ENCODE measurements around the gene ITGAV. TPM values are rescaled to one million over a fixed set of nuclear protein-coding genes. Genes with fewer than 3 reads are reported as not detected.

Gene ITGAV
- total RNA-seq, 1 donor from 2014 or later: 492 TPM

- no peak for DNase-seq (ENCODE audit: low read depth, low spot score)
Observed at GRCh38 chr2:186664385-186665043, 74.7 kb downstream of the ITGAV start.

- no peak for DNase-seq (ENCODE audit: low read depth, low spot score)
Observed at GRCh38 chr2:186669146-186669545, 79.3 kb downstream of the ITGAV start.

- no peak for DNase-seq (ENCODE audit: low read depth, low spot score)
Observed at GRCh38 chr2:186670831-186671230, 81.0 kb downstream of the ITGAV start.

- DNase-seq (ENCODE audit: low read depth, low spot score): no peak
Observed at GRCh38 chr2:186675380-186675779, 85.5 kb downstream of the ITGAV start.

- no peak for DNase-seq (ENCODE audit: low read depth, low spot score)
Observed at GRCh38 chr2:186683341-186683740, 93.5 kb downstream of the ITGAV start.

- DNase-seq (ENCODE audit: low read depth, low spot score): no peak
Observed at GRCh38 chr2:186687807-186688211, 98.0 kb downstream of the ITGAV start.

GRCh38 chr2:186688813-186689212 is 99.0 kb downstream of the ITGAV start:
- no peak for DNase-seq (ENCODE audit: low read depth, low spot score)

- DNase-seq (ENCODE audit: low read depth, low spot score): no peak
Observed at GRCh38 chr2:186690786-186691185, 100.9 kb downstream of the ITGAV start.

GRCh38 chr2:186691231-186691630 is 101.4 kb downstream of the ITGAV start:
- no peak for DNase-seq (ENCODE audit: low read depth, low spot score)

- DNase-seq (ENCODE audit: low read depth, low spot score): no peak
Observed at GRCh38 chr2:186691900-186692299, 102.0 kb downstream of the ITGAV start.

- DNase-seq (ENCODE audit: low read depth, low spot score): no peak
Observed at GRCh38 chr2:186693446-186693832, 103.6 kb downstream of the ITGAV start.

GRCh38 chr2:186695081-186695756 is 105.4 kb downstream of the ITGAV start:
- no peak for DNase-seq (ENCODE audit: low read depth, low spot score)

- no peak for DNase-seq (ENCODE audit: low read depth, low spot score)
Observed at GRCh38 chr2:186696290-186696689, 106.4 kb downstream of the ITGAV start.

- no peak for DNase-seq (ENCODE audit: low read depth, low spot score)
Observed at GRCh38 chr2:186696804-186697203, 106.9 kb downstream of the ITGAV start.

- no peak for DNase-seq (ENCODE audit: low read depth, low spot score)
Observed at GRCh38 chr2:186697536-186697935, 107.7 kb downstream of the ITGAV start.

- no peak for DNase-seq (ENCODE audit: low read depth, low spot score)
Observed at GRCh38 chr2:186699742-186700141, 109.9 kb downstream of the ITGAV start.

- no peak for DNase-seq (ENCODE audit: low read depth, low spot score)
Observed at GRCh38 chr2:186702006-186702405, 112.2 kb downstream of the ITGAV start.

GRCh38 chr2:186702501-186702900 is 112.6 kb downstream of the ITGAV start:
- no peak for DNase-seq (ENCODE audit: low read depth, low spot score)

- DNase-seq (ENCODE audit: low read depth, low spot score): no peak
Observed at GRCh38 chr2:186704897-186705296, 115.0 kb downstream of the ITGAV start.

- DNase-seq (ENCODE audit: low read depth, low spot score): no peak
Observed at GRCh38 chr2:186709529-186710450, 119.9 kb downstream of the ITGAV start.

GRCh38 chr2:186713691-186714090 is 123.8 kb downstream of the ITGAV start:
- DNase-seq (ENCODE audit: low read depth, low spot score): no peak

- no peak for DNase-seq (ENCODE audit: low read depth, low spot score)
Observed at GRCh38 chr2:186714611-186715010, 124.8 kb downstream of the ITGAV start.

Data from pulmonary artery endothelial cell (primary cell).